GM18507 (cell line): ENCODE results near the gene KRTAP10-7.
"Not testable (repeated sequence)": the region's sequence is repeated elsewhere in the genome, so short reads cannot be mapped to it uniquely, and the experiment has no call there.

Source experiments
- DNase-seq: peaks from one replicate; pipeline ENCODE4 v3.0.0; 2011; ENCODE audit warnings: low read depth; ENCODE audit not compliant: insufficient read length; ENCODE audit errors: extremely low spot score
- FAIRE-seq: peaks from 2 replicates; lab custom pipeline; 2011; peaks lifted over from hg19 to GRCh38; lab: Jason Lieb, UNC

The KRTAP10-7 gene

DNA sequence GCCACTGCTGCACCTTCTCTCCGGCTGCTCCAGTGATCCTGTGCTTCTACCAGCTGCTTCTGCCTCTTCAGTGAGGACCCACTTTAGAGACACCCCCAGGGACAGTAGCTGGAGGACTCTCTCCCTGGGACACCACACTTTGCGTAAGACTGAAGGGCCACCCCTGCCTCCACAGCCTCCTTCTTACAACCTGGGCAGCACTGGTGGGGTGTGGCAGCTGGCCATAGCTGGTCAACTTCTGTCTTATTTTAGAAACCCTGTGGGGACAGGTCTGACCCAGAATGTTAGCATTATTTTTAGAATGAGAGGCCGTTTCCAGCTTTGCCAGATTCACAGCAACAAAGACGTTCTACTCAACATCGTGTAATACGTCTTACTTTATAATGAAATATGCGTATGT is 25.4 kb downstream of the KRTAP10-7 start:
- DNase-seq (no peak), FAIRE-seq (no peak)

DNA sequence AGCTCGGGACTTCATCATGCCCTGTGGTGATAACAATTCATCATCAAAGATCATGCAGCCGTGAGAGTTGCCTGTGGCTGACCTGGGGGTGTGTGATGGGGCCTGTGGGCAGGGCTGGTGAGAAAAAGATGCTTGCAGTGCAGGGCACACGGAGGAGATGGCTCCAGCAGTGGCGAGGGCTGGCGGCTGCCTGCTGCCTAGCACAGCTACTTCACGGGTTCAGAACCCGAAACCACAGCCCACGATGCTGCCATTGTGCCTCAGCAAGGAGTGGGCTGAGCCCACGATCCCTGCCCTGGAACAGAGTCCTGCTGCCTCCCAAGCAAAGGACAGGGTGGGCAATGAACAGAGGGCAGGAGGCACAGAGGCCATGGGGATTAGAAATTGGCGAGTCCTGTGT is 25.9 kb downstream of the KRTAP10-7 start:
- FAIRE-seq, result no peak
- DNase-seq, result no peak

DNA sequence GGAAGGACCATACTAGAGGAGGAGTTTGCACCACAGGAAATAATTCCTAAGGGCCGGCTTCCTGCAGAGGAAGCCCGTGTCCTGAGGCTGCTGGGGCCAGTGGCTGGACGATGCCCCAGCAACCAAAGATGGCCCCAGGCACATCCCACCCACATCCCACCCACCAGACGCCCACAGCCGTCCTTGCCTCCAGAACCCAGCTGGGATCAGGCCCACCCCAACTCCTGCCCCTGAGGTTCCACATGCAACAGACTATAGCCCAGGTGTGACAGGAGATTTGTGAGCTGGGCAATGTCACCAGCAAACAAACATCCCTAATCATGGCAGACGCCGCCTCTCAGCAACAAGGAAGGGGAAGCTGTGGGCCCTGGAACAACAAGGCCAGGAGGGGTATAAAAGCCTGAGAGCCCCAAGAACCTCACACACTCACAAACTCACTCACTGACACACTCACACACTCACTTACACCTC is 26.3 kb downstream of the KRTAP10-7 start, which contains the start of gene KRTAP10-9:
TSS of gene KRTAP10-9 (plus strand) at position 421 of the 471 bp plus-strand sequence. CDS start 79 bp downstream, outside the sequence.
- DNase-seq (no peak), FAIRE-seq (no peak)

DNA sequence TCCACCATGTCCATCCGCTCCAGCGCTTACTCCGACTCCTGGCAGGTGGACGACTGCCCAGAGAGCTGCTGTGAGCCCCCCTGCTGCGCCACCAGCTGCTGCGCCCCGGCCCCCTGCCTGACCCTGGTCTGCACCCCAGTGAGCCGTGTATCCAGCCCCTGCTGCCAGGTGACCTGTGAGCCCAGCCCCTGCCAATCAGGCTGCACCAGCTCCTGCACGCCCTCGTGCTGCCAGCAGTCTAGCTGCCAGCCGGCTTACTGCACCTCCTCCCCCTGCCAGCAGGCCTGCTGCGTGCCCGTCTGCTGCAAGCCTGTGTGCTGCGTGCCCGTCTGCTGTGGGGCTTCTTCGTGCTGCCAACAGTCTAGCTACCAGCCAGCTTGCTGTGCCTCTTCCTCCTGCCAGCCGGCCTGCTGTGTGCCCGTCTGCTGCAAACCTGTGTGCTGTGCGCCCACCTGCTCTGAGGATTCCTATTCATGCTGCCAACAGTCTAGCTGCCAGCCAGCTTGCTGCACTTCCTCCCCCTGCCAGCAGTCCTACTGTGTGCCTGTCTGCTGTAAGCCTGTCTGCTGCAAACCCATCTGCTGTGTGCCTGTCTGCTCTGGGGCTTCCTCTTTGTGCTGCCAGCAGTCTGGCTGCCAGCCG is 26.9 kb downstream of the KRTAP10-7 start:
- DNase-seq, FAIRE-seq: not testable (repeated sequence)

DNA sequence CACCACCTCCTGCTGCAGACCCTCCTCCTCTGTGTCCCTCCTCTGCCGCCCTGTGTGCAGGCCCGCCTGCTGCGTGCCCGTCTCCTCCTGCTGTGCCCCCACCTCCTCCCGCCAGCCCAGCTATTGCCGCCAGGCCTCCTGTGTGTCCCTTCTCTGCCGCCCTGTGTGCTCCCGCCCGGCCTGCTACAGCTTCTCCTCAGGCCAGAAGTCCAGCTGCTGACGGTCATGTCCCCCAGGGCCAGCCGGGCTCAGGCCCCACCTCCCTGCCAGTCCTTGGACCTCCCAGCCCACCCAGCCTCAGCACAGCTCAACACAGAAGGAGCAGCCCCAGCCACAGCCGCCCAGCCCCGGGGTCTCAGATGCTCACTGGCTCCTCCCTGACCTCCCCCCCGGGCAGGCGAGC is 27.4 kb downstream of the KRTAP10-7 start:
- not testable (repeated sequence) for FAIRE-seq, DNase-seq

DNA sequence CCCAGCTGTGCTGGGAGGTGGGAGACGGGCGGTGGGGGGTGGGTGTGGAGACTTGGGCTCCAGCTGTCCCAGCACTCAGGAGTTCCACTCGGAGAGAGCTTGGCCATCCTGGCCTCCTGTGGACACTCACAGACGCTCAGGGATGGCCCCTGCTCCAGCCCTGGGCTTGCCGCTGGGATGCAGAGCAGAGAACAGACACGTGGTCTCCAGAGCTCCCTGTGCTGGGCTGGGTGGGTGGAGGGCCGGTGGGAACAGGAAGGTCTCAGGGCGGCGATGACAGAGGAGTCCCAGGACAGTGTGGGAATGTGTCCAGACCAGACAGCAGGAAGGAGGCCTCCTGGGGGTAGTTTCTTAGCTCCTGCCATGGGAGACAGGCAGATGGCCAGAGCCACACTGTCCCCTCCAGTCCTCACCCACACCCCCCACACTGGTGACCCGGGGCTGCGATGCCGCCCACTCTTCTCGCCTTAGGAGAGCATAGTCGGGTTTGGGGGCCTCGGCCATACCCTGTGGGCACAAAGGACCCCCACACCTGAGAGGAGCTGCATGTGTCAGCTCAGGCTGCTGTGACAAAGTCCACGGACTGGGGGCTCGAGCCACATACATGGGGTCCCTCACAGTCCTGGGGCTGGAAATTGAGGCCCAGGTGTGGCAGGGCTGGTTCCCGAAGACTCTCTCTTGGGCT is 28.5 kb downstream of the KRTAP10-7 start:
- DNase-seq, result no peak
- no peak for FAIRE-seq

DNA sequence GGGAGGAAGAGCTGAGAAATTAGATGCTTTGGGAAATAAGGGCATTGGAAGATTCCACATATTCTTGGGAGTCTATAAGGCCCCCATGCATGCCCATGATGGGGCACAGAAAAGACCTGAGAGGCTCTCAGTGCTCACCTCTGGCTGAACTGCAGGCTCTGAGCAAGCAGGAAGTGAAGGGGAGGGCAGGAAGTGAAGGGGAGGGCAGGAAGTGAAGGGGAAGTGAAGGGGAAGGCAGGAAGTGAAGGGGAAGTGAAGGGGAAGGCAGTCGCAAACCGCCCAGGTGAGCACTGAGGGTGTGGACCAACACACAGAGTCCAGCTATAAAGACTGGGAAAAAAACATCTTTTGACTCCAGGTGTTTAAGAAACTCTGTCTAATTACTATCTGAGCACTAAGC is 30.0 kb downstream of the KRTAP10-7 start:
- DNase-seq, result no peak
- FAIRE-seq, result no peak

DNA sequence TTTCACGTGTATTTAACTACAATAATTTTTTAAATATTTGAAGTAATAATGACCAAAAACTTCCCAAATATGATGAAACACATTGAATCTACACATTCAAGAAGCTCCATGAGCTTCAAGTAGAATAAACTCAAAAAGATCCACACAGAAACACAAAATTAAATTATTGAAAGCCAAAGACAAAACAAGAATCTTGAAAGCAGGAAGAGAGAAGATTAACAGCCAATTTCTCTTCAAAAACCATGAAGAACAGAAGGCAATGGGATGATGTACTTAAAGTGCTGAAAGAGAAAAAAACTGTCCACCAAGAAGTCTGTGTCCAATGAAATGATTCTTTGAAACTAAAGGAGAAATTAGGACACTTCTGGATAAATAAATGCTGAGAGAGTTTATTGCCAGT is 31.7 kb downstream of the KRTAP10-7 start:
- FAIRE-seq, result no peak
- DNase-seq, result no peak

DNA sequence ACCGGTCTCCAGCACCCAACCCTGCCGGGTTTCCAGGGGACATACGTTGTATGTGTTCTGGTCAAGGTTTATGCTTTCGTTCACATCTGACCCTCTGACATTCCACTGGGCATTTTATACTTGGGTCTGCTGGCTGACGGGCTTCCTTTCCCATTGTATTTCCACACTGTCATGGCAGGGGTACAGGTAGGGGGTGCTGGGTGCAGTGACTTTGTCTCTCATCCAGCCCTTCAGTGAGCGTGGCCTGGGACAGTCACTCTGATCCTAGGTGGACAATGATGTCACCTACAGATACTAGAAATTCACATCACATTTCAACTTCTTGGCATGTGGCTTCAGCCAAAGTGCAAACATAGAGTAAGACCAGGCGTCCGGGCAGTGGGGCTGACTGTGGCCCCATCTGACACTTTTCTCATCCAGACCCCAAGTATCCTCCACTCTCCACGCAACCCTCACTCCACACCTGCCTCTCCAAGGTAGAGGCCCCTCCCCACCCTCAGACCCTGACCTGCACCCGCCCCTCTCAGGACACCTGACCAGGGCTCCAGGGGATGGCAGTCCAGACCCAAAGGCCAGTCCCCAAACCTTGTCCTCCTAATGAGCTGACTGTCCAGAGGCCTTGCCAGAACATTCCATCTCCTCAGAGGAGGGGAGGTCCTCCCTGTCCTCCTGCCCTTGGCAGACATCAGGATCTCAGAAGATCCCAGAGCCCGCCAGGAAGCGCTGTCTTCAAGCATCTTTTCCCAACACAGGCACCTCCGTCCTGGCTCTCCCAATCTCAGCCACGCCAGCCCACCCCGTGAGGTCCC is 36.0 kb downstream of the KRTAP10-7 start:
- DNase-seq, result no peak
- no peak for FAIRE-seq

DNA sequence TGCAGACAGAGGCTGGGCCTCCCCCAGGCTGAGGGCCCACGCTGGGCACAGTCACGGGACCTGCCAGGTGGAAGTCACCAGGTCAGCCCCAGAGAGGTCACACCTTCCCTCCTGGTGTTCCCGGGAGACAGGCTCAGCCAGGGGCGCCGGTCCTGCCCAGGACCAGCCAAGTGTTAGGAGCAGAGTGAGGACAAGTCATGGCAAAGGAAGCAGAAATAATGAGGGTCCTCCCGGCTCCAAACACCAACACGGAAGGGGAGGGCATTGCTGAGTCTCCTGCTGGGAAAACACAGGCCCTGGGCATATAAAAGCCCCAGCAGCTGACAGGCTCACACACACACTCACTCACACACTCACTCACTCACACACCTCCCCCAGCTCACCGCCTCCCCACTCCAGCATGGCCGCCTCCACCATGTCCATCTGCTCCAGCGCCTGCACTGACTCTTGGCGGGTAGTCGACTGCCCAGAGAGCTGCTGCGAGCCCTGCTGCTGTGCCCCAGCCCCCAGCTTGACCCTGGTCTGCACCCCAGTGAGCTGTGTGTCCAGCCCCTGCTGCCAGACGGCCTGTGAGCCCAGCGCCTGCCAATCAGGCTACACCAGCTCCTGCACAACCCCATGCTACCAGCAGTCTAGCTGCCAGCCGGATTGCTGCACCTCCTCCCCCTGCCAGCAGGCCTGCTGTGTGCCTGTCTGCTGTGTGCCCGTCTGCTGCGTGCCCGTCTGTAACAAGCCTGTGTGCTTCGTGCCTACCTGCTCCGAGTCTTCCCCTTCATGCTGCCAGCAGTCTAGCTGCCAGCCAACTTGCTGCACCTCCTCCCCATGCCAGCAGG is 36.8 kb downstream of the KRTAP10-7 start, which contains the start of gene KRTAP10-10:
TSS of gene KRTAP10-10 (plus strand) at position 339 of the 833 bp plus-strand sequence. CDS start at position 401, 62 bp downstream.
- no peak for DNase-seq

DNA sequence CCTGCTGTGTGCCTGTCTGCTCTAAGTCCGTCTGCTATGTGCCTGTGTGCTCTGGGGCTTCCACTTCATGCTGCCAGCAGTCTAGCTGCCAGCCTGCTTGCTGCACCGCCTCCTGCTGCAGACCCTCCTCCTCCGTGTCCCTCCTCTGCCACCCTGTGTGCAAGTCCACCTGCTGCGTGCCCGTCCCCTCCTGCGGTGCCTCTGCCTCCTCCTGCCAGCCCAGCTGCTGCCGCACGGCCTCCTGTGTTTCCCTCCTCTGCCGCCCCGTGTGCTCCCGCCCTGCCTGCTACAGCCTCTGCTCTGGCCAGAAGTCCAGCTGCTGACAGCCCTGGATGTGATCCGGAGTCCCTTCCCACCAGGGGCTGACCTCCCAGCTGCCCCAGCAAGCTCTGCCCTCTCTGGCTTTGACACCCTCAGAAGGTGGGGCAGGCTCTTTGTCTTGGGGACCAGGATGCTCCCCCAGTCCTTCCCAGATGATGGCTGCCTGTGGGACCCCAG is 37.5 kb downstream of the KRTAP10-7 start:
- FAIRE-seq, DNase-seq: not testable (repeated sequence)

More for the DNA sequence above, 36.8 kb downstream of the KRTAP10-7 start, which contains the start of gene KRTAP10-10:
- FAIRE-seq, result no peak

DNA sequence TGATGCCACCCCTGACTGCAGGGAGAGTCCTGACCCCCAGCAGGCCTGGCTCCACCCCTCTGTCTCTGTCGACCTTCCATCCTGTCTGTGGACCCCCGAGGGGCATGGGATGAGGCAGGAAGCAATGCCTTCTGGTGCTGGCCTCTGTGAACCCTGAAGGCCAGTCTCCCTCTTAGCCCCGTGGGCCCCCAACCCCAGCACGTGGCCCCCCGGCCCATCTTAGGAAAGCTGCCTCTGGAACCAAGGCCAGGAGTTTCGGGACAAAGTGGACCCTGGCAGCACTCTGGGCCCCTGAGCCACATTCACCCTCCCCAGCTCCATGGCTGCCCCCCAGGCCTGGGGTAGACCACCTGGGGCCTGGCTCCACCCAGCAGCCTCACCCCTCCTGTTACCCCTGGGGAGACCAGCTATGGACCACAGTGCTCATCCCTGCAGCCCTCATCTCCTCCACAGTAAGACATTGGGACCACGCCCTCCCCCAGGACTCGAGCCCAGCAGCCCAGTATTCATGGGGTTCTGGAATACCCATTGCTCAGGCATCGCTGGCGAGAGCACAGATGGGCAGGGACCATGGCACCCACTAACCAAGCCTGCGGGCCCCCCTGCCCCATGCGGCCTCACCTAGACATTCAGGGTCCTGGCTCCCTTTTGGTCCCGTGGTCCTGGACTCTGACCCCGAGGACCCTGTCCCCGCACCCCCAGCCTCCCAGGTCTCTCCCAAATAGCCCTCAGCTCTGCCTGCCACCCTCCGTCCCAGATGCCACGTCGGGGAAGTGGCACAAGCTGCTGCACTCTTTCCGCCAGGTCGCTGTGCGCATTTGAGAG is 38.3 kb downstream of the KRTAP10-7 start:
- DNase-seq, result not testable (repeated sequence)

DNA sequence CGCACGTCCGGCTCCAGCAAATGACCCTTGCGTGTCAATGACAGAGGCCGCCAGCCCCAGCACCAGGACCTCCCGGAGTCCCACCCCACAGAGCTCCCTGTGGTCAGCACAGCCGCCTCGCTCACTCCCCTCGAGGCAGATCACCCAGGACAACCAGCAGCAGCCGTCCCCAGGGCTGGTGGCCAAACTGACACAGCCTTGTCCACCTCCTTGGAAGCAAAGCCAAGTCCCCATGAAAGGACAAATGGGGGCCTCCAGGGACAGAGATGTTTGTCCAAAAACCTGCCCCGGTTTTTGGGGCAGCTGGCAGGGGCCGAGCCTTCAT is 38.9 kb downstream of the KRTAP10-7 start:
- no peak for FAIRE-seq
- DNase-seq, result no peak

More for the DNA sequence above, 38.3 kb downstream of the KRTAP10-7 start:
- FAIRE-seq, result not testable (repeated sequence)

DNA sequence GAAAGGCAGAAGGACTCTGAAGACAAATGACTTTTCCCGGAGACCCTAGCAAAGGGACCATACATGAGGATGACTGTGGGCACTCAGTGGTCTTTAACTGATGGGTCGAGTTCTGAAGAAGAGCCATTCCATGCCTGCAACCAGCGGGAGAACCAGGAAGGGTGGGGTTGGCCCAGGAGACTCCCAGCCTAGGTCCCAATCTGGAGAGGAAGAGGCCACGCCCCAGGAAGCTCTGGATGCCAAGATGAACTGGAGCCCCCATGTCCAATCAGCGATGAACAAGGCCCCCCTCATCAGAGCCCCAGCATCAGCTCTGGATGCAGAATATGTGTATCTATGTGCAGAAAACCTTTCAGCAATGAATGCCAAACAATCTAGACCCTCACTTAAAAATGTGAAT is 40.4 kb downstream of the KRTAP10-7 start:
- no peak for FAIRE-seq
- DNase-seq, result no peak

DNA sequence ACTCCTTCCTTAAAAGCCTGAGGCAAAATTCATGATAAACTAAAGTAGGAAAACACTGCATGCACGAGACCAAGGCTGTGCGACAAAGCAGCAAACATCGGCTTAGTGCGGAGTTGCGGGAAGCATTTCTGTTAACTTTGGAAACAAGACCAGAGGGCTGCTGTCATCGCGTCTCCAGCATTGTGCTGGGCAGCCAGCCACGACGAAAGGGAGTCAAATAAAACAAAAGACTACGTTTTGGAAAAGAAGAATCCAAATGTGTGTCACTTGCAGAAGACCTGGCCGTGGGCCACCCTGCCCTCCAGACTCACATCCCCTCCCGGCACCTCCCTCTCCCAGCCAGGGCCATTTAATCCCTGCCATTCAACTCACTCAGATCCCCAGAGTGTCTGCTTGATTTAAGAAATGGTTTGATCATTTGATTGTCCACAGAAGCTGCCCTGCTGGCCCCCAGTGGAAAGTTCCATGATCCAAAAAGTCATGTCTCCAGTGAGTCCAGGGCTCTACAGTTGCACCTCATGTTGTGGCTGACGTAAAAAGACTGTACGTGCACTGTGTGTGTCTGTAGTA is 43.4 kb downstream of the KRTAP10-7 start:
- DNase-seq, result no peak
- no peak for FAIRE-seq

DNA sequence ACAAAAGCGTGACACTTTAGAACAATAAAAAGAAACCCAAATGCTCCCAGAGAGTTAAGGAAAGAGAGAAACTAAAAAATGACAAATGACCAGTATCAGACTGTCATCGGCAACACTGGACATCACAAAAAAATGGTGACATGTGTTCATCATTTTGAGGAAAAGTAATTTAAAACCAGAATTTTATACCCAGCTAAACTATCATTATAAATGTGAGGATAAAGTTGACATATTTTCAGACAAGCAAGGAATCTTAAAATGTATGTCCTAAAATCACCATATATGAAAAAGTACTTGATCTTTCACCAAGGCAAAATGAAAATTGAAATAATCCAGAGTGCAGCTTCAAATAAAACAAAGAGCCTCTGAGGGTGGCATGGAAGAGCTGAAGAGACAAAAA is 44.5 kb downstream of the KRTAP10-7 start:
- DNase-seq (no peak), FAIRE-seq (no peak)

DNA sequence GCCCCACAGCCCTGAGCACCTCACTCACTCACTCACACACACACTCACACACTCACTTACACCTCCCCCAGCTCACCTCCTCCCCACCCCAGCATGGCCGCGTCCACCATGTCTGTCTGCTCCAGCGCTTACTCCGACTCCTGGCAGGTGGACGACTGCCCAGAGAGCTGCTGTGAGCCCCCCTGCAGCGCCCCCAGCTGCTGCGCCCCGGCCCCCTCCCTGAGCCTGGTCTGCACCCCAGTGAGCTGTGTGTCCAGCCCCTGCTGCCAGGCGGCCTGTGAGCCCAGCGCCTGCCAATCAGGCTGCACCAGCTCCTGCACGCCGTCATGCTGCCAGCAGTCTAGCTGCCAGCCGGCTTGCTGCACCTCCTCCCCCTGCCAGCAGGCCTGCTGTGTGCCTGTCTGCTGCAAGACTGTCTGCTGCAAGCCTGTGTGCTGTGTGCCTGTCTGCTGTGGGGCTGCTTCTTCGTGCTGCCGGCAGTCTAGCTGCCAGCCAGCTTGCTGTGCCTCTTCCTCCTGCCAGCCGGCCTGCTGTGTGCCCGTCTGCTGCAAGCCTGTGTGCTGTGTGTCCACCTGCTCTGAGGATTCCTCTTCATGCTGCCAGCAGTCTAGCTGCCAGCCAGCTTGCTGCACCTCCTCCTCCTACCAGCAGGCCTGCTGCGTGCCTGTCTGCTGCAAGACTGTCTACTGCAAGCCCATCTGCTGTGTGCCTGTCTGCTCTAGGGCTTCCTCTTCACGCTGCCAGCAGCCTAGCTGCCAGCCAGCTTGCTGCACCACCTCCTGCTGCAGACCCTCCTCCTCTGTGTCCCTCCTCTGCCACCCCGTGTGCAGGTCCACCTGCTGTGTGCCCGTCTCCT is 46.2 kb downstream of the KRTAP10-7 start, which contains the start of gene KRTAP10-11:
TSS of gene KRTAP10-11 (plus strand) at position 49 of the 856 bp plus-strand sequence. CDS start at position 94, 45 bp downstream.
- DNase-seq, FAIRE-seq: not testable (repeated sequence)
